GM23338 (cell line): Measurements from ENCODE around the gene KCNH4.

Experiments
- EZH2 ChIP-seq: fragments of 200-600 bp; sonication (generic); IDR thresholded peaks from one replicate; pipeline ENCODE4 v1.8.0; 2017; ENCODE audit warnings: antibody characterized with exemption, mild to moderate bottlenecking, low read depth; ENCODE audit not compliant: unreplicated experiment
- NANOG ChIP-seq: IDR thresholded peaks from 2 replicates; pipeline ENCODE4 v1.6.1; 2016; ENCODE audit warnings: antibody characterized with exemption, borderline replicate concordance
- POLR2AphosphoS5 ChIP-seq: IDR thresholded peaks from 2 replicates; pipeline ENCODE4 v1.6.1; 2016; ENCODE audit warnings: antibody characterized with exemption, low read depth
- TF ChIP-seq, protein P1 (sequence below), 2 experiments: fragments of 200-600 bp in 1 of 2; sonication (generic) in 1 of 2; conservative IDR thresholded peaks; 2 replicates each; pipeline versions ENCODE4 v1.5.1 to v1.6.1; 2016 to 2017; ENCODE audit warnings: antibody characterized with exemption in 2 of 2, low read depth in 2 of 2, mild to moderate bottlenecking in 2 of 2, moderate library complexity in 1 of 2

GRCh38 chr17:42113293-42114069 is 67.5 kb downstream of the KCNH4 start:
- TF ChIP-seq, protein P1, sequence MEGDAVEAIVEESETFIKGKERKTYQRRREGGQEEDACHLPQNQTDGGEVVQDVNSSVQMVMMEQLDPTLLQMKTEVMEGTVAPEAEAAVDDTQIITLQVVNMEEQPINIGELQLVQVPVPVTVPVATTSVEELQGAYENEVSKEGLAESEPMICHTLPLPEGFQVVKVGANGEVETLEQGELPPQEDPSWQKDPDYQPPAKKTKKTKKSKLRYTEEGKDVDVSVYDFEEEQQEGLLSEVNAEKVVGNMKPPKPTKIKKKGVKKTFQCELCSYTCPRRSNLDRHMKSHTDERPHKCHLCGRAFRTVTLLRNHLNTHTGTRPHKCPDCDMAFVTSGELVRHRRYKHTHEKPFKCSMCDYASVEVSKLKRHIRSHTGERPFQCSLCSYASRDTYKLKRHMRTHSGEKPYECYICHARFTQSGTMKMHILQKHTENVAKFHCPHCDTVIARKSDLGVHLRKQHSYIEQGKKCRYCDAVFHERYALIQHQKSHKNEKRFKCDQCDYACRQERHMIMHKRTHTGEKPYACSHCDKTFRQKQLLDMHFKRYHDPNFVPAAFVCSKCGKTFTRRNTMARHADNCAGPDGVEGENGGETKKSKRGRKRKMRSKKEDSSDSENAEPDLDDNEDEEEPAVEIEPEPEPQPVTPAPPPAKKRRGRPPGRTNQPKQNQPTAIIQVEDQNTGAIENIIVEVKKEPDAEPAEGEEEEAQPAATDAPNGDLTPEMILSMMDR (conservative IDR thresholded peaks at IDR 0.05; ENCODE audit: low read depth in 2 of 2), result no peak
- TF ChIP-seq EZH2 (no peak), POLR2AphosphoS5 (no peak), NANOG (no peak)
